ENCODE results near the gene EZR.

EZR gene

DNA sequence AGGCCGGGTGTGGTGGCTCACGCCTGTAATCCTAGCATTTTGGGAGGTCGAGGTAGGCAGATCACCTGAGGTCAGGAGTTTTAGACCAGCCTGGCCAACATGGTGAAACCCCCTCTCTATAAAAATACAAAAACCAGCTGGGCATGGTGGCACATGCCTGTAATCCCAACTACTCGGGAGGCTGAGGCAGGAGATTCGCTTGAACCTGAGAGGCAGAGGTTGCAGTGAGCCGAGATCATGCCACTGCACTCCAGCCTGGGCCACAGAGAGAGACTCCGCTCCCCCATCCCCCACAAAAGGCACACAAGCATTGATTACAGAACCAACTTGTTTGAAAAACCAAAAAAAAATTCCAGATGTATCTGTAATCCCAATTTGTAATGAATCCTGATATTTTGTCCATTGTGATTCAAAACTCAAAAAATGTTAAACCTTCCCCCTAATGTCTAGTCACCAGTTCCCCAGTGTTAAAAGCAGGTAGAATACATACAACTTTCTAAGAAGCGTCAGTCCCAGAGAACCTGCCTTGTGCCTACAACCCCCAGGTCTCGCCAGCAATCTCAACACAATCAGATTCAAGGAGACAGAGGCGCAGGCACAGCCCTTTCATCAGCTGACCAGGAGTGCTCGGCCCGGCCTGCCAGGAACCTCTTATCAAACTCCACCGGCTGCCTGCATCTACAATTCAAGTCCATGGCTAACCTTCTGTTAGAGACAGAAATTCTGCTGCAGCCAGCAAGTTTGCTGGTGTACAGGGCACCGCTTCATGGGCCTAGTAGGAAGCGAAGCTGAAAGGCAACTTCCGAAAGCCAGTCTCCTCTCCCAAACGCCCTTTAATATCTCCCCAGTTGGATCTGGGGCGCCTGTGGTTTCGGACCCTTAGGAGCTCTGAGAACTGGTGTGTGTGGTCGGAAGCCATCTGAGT lies 2.1 kb downstream of the EZR start:
- peak; percentile 54 for DNase-seq

DNA sequence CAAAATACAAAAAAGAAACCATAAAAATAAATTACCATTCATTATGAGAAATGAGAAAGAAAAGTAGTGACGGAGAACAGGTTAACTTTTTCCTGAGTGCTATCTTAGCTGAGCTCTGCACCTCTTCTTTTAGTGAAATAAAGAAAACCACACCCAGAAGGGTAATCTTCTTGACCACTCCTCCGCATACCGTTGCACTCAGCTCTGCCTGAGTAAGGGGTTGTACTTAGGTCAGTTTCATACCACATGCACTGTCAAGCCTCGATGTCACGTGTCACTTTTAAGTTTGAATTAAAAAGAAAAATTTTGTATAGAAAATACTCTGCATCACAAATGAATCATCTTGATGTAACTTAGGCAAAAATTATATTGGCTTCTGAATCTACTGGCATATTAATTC lies 2.8 kb downstream of the EZR start:
- no peak for DNase-seq

DNA sequence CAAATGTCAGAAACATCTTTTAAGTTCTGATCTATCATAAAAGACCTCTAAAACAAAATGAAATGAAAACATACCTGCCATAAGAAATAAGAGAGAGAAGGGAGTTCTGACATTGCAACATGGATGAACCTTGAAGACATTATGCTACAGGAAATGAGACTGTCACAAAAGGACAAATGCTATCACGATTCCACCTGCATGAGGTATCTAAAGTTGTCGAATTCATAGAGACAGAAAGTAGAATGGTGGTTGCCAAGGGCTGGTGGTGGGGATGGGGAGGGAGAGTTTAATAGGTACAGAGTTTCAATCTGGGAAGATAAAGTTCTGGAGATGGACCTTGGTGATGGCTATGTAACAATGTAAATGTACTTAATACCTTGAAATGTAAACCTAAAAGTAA lies 3.3 kb downstream of the EZR start:
- no peak for DNase-seq

DNA sequence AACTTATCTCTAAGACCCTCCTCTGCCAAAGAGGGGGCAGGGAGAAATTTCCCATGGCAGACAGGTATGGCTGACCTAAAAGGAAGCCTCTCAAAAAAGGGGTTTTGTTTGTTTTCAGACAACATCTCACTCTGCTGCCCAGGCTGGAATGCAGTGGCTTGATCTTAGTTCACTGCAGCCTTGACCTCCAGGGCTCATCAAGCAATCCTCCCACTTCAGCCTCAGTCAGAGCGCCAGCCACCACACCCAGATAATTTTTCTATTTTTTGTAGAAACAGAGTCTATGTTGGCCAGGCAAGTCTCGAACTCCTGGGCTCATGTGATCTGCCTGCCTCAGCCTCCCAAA lies 3.8 kb downstream of the EZR start:
- DNase-seq = no peak

DNA sequence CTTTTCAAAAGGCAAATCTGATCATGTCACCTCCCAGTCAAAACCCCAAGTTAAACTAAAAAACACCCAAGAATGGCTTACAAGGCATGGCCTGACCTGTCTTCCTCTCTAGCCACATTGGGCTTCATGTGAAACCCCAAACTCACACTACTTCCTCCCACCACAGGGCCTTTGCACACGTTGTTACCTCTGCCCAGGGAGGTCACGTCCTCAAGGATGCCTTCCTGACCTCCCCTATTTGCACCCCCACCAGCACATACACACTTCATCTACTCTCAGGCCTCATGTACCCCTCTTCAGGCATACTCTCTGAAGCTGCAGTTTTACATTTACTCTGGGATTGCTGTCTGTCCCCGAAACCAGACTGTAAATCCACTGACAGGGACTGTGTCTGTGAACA lies 6.1 kb downstream of the EZR start:
- DNase-seq = no peak

DNA sequence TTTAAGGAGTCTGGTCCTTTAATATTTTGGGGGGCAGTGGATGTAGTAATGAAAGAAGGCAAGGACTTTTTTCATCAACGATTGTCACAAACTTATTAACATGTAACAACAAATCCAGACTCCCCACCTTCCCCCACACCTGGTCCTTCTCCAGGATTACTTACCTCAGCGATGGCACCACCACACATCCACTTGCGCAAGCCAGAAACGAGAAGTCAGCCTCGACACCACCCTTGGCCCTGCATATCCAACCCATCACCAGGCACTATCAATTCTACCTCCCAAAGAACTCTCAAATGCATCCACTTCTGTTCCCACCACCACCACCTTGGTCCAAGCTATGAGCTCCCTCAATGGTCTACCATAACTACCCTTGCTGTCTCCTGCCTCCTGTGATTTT lies 6.6 kb downstream of the EZR start:
- no peak for DNase-seq

DNA sequence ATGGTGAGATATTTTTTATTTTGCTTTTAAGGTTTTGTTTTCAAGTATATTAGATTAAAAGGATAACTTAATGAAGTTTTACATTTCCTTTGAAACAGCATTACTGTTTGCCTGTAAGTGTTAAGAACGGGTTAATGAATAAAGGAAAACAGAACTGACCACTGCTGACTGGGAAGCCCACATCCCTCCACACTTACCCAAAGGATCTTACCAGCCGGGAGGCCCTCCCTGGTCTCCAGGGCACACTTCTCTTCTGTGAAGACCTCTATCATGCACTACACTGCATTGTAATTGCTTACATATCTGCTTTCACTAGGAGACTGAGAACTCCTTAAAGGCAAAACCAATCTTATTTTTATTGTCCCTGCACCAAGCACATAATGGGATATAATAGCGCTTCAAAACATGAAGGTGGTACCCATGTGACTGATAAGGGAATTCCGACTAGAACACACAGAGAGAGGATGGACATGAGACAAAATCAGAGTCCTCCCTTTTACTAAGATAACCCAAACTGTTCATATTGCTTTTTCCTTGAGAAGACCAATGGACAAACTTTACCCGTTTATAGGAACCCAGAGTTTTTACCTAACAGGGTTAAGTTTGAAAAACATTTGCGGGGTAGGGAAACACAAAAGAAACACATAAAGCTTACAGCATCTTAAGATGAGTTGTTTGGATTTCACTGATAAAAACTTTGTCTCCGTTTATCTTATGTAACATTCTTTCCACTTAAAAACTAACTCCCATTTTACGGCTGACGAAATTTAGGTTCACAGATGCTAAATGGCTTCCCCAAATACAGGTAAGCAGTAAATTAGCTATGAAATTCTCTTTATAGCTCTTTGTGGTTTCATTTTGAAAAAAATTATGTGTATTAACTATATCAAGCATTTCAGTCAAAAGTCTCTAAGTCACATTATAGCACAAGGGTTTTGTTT lies 8.7 kb downstream of the EZR start:
- DNase-seq = peak; percentile 17

DNA sequence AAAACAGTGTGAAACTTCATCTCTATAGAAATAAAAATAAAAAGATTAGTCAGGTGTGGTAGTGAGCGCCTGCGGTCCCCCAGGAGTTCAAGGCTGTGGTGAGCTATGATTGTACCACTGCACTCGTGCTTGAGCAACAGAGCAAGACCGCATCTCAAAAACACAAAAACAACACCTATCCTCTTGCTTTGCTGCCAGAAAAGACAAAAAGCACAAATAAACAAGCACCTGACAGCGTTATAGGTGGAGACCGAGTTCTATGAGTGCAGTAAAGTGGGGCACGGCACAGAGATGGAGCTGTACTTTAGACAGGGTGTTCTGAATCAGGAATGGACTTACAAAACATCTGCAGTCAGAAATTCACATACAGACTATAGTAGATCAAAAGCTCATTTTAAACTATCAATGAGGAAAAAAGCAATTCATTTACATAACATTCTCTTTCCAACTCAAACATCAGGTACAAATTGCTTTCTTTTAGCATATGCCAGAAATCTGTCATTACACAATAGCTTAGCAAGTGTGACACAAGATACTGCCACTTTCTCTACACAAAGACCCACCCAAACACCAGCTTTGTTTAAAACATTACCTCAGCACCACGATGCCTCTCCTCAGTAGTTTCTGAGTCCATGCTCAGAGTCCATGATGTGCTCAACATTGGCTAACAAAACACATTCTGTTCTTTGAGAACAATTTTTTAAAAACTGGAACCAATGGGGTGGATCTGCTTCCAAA lies 10.1 kb downstream of the EZR start:
- peak; percentile 78 for DNase-seq

DNA sequence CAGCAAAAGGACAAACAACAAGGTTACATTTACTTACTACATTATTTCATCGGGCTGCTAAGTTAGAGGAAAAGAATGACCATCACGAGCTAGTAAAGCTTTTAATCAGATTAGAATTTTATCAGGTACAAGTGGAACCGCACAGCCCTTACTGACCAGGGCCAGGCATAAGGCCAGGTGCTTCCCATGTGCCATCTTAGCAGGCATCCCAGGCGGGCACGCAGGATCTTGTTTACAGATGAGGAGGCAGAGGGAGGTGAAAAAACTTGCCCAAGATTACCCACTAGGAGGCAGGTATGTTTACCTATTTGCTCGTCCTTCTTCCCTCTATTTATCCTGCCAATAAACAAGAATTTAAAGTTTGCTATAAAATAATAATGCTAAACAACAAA lies 10.7 kb downstream of the EZR start:
- peak; percentile 11 for DNase-seq

DNA sequence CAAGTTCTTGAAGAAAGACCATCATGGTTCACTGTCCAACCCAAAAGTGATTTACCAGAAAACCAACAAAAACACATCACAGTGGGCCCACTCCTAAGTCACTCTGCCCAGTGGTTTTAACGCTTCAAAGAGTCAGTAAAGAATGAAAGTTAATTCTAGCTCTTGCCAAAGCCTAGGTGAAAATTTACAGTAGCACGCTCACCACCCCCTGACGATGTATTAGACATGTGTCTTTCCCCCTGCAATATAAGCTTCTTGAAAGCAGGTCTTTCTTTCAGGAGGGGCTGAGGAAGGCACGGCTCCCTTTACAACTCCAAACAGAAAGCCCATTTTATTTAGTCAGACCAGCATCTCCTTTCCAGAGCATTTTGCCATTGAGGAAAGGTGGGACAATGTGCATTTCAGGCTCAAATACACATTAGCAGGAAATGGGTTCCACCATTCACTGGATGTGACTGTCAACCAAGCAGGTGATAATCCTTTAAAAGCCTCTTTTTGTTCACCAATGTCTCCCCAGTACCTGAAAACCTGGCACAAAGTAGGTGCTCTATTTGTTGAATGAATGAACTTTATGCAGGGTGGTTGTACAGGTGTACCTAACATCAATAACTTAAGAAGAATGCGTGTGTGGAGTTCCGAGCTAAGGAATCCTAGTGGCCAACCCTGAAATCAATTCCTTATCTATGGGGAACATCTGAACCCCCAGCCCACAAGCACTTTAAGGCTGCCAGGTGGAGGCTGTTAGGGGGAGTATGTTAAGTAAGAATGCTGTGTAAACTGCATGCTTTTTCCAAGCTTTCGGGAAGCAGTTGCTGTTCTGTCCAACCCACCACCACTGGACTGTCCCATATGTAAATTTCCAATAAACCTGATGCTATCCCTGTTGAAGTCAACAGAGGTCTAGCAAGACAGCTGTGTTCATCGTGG lies 11.4 kb downstream of the EZR start:
- DNase-seq = no peak

DNA sequence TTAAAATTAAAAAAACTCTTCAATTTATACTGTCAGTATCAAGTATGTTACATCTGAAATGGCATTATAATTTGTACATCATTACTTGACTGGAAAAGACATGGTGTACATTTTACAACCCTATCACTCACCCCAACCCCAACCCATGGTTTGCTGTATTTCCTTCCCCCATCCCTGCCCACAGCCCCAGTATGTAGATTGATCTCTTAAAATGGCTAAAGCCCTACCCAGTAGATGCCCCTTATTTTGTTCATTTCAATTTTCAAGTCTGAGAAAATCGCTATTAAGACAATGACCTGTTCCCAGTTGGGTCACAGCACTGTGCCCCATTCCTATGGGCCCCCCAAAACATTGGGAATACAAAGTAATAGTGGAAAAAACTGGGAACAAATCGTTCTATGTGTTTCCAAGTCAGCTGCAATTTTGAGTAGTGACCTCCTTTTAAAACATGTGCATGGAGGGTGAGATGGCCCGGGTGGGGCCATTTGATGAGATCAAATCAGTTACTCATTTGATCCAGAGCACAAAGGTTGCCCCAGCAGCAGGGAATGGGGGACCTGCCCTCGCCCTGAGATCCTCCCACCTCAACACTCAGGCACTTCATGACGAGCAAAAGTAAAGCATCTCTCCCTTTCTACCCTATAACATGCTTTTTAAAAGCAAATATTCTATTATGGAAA lies 13.3 kb downstream of the EZR start:
- no peak for DNase-seq

DNA sequence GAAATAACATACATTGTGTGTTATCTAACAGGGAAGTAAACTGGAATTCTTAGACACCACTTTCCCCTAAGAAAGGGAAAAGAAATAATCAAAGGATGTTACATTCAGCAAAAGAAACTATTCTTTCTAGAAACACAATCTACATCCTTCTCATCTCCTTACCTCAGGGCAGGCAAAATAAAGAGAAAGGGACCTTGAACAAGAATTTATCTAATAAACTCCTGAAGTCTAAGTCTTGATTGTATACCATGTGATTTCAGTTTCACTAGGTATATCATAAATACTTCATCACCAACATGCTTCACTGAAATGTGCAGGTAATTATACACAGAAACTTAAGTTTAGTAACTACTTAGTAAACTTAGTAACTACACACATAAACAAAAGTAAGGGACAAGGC lies 15.0 kb downstream of the EZR start:
- DNase-seq = no peak

DNA sequence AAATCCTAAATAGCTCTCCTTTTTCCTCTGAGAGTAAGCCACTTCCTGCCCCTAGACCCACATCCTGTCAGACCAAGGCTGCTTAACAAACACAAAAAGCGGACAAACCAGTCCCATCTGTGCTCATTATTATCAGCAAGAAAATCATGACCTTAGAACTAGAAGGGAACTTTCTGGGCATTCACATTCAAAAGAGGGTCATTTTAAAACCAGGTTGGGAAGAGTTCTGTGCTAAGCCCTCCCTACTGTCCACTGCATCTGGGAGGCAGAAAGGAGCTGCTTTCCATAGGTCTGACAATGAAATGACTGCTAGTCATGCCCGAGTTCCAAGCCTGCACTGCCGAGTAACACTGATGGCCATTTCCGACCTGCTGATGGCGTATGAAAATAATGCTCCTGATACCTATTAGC lies 15.4 kb downstream of the EZR start:
- DNase-seq = peak; percentile 67

DNA sequence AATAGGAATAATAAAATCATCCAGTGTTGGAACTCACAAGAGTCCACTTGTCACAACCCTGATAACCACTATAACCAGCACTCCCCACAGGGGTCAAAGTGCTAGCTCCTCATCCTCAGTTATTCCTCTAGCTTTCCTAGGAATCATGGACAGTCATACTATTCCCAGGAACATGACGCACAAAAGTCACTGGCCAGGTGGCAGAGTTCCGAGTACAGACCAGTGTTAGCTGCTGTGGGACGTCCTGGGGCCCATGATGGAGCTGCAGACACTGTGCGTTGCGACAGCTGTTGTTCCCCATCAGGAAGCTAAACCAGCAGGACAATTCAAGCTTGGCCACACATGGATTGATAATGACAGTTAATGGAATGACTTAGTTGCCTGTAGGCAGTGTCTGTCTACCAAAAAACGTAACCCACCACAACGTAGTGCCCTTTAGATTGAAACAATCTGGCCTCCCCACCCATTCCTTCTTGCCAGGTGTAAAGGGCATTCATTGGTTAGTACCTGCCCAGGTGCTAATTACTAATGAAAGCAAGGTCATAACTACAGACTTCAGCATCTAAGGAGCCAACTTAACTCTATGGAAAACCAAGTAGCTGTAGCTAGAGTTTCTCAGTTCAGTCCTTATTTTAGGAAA lies 17.4 kb downstream of the EZR start:
- DNase-seq = peak; percentile 87

DNA sequence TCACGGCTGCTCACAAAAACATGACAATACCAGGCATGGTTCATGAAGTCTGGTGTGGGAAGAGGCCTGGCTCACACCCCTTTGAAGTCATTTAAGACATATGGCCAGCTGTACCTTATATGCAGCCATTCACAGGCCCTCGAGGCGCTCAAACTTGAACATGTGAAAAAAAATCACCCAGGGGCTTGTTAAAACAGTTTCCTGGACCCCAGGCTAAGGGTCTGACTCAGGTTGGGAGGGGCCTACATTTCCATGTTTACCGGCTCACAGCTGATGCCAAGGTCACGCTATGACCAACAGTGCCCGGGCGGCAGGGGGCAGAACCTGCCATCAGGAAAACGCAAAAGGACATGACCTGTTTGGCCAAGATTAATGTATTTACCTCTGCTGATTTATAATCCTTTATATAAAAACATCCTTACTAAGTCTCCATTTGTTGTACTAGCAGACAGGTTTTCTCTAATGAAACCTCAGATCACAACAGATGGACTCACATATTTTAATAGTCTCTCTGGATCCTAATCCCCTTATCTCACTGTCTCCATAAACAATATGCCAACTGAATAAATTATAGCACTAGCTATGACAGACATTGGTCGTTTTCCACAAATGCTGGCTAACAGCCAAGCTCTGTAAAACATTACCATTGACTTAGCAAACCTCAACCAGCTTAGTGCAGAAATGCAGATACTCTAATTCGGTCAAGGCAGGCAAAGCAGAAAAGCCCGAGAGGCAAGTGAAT lies 19.9 kb downstream of the EZR start:
- peak; percentile 96 for DNase-seq

DNA sequence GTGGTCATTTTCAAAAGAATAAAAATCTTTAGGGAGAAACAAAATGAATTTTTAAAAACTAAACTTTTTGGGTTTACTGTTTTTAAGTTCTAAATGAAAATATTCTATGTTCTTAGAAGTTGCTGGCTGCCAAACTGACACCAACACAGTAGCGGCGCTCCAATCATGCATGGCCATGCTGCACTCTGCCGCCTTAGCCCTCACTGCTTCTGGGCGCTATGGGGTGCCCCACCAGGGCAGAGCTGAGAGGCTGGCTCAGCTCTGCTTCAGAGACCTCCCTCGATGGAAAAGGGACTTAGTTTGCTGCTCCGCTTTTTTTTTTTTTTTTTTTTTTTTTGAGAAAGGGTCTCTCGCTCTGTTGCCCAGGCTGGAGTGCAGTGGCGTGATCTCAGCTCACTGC lies 20.9 kb downstream of the EZR start:
- DNase-seq = no peak

DNA sequence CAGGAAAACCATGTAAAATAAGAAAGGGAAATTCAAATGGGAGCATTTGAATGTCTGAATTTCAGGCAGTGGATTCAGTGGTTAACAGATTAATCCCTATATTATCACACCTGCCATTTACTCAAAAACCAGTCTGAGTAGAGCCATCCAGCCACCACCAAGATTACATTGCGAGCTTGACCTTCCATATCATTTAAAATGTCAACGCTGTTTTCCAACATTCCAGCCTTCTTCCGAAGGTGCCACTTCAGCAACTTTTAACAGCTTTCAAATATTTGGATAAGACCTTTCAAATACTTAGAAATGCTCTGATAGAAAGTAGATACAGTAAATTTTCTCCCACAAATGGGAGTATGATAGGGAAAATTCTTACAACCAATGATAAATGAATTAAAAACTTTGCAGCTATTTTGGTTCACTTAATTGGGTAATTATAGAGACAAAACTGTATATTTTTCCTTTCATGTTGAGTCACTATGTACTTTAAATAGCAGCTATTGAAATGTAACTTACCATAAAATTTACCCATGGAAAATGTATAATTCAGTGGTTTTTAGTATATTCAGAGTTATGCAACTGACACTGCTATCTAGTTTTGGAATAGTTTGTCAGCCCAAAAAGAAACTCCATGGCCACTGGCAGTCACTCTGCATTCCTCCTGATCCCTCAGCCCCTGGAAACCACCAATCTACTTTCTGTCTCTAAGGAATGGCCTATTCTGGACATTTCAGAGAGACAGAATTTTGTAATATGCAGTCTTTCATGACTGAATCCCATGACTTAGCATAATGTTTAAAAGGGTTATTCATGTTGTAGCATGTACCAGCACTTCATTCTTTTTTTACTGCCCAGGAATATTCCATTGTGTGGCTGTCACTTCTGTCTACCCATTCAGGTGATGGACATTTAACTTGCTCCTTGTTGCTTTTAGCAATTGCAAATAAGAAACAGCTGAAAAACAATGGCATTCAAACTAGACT lies 21.5 kb downstream of the EZR start:
- no peak for DNase-seq

DNA sequence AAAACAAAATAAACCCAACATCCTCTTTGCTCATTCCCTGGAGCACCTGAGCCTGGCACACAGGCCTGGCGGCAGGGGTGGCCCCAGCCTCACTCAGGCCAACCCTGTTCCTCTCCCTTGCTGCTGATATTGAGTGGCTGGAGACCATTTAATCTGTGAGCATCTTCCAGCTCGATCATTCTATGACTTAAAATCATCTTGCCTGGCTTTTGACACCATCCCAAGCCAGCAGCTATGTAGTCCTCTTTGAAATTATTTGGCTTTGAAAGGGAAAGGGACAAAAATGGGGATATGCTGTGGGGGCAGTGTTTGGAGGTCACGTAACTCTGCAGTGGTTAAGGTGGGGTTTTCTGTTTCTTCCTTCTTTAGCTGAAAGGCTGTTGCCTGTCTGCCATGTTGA lies 22.8 kb downstream of the EZR start:
- DNase-seq = no peak

DNA sequence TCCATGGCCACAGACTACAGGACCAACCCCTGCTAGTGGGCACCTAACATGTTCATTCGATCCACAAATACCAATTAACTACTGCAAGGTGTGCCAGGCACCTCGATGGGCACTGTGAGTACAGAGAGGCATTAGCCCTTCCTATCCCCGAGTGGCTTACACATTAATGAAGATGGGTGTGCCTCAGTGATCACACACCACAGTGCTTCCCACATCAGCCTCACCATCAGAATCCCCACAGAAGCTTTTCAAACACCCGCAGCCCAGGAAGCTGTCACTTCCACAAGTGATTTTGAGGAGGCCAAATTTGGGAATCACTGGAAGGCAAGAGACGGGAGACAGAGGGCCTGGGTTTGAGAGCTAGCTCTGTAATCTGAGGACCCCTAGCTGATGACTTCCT lies 23.7 kb downstream of the EZR start:
- DNase-seq = no peak

All from NCI-H69 (cell line).